ENCODE results near the gene PEX14. TPM values are rescaled to one million over a fixed set of nuclear protein-coding genes. Genes with fewer than 3 reads are reported as not detected.

The PEX14 gene
- total and polyA plus RNA-seq, 10 of the 15 experiments (the other 5 are each of a cell fraction or from before 2014, with no cell fraction given): 1.4 to 23.2 (median 12.0) TPM

GRCh38 chr1:10615332-10615731, 140.6 kb downstream of the PEX14 start:
- CTCF ChIA-PET: no interaction called here
- no peak for ATAC-seq

GRCh38 chr1:10615932-10616671, 141.4 kb downstream of the PEX14 start:
- Histone ChIP-seq H3K27ac (ENCODE audit: control insufficient read depth, insufficient read depth) (no peak overlapping the region), H4K20me1 (ENCODE audit: control insufficient read depth, insufficient read depth) (no peaks in the 10 kb centered on the region), H3K79me2 (ENCODE audit: control insufficient read depth, insufficient read depth, low read length) (no peaks in the 10 kb centered on the region), H3K4me2 (ENCODE audit: control insufficient read depth, insufficient read depth) (no peak overlapping the region), H3K27me3 (replicated peaks in 1 of 2; ENCODE audit: control insufficient read depth in 2 of 2, insufficient read depth in 2 of 2, low read length in 1 of 2) (no peaks in the 10 kb centered on the region), H3K4me3 (no peak overlapping the region), H2AFZ (ENCODE audit: control insufficient read depth, low read depth, low read length) (no peak overlapping the region), H3K9ac (ENCODE audit: control insufficient read depth, insufficient read depth, low read length) (no peak overlapping the region), H3K36me3 (ENCODE audit: control insufficient read depth in 2 of 2, insufficient read depth in 2 of 2, low read length in 1 of 2) (peaks cover 0 to 5% of the 10 kb centered on the region in 2 experiments; a peak in 2 of 4 replicates), H3K9me3 (replicated peaks; ENCODE audit: control insufficient read depth, insufficient read depth, low read length) (no peaks in the 10 kb centered on the region), H3K4me1 (ENCODE audit: control insufficient read depth, insufficient read depth, low read length) (no peaks in the 10 kb centered on the region)
- TF ChIP-seq POLR2AphosphoS5 (IDR thresholded peaks at IDR 0.05; ENCODE audit: low read length): no peak
- no peak for TF ChIP-seq POLR2AphosphoS2 (IDR thresholded peaks at IDR 0.05; ENCODE audit: low read depth, low read length)
- no peak for TF ChIP-seq BACH1 (IDR thresholded peaks at IDR 0.05; ENCODE audit: borderline replicate concordance)
- no peak for TF ChIP-seq EP300 (IDR thresholded peaks at IDR 0.05; ENCODE audit: borderline replicate concordance in 1 of 2, control insufficient read depth in 1 of 2, low read depth in 2 of 2, low read length in 2 of 2)
- no peak for TF ChIP-seq CBFB (IDR thresholded peaks at IDR 0.05; ENCODE audit: low read depth)
- TF ChIP-seq PML (IDR thresholded peaks at IDR 0.05; ENCODE audit: low read length): no peak
- no peak for TF ChIP-seq TCF7 (IDR thresholded peaks at IDR 0.05; ENCODE audit: borderline replicate concordance)
- TF ChIP-seq TAF1 (IDR thresholded peaks at IDR 0.05; ENCODE audit: borderline replicate concordance, low read depth, low read length): no peak
- ChIA-PET SMC1A (ENCODE audit: uncharacterized antibody, unreplicated experiment) (no interaction called here), POLR2A (no interaction called here), RAD21 (ENCODE audit: unreplicated experiment) (no interaction called here), CTCF (no interaction called here)
- BruUV-seq (replicated peaks): no TSS peak
- WGBS (ENCODE audit: insufficient coverage, insufficient replicate concordance, low lambda C conversion rate, missing lambda C conversion rate): 98% methylated on average over 26 of the region's 27 CpGs
- no peak for FAIRE-seq
- no peak for ATAC-seq
- intact Hi-C loops (cut with micrococcal nuclease; ENCODE audit: unreplicated experiment) (no loop called here), in situ Hi-C loops (cut with MboI) (no loop called here)
- DNase-seq (ENCODE audit: low read depth, low spot score): no peak

More at GRCh38 chr1:10615332-10615731, 140.6 kb downstream of the PEX14 start:
- H3K27ac ChIP-seq (ENCODE audit: control insufficient read depth, insufficient read depth): no peak overlapping the region
- WGBS (ENCODE audit: insufficient coverage, insufficient replicate concordance, low lambda C conversion rate, missing lambda C conversion rate): 7% methylated on average over 13 of the region's 13 CpGs
- ChIA-PET SMC1A (ENCODE audit: uncharacterized antibody, unreplicated experiment) (no interaction called here), RAD21 (ENCODE audit: unreplicated experiment) (no interaction called here), POLR2A (no interaction called here)
- H3K4me2 ChIP-seq (ENCODE audit: control insufficient read depth, insufficient read depth): no peak overlapping the region
- H3K36me3 ChIP-seq (ENCODE audit: control insufficient read depth in 2 of 2, insufficient read depth in 2 of 2, low read length in 1 of 2): peaks cover 0 to 5% of the 10 kb centered on the region in 2 experiments; a peak in 2 of 4 replicates
- no peaks in the 10 kb centered on the region for H3K9me3 ChIP-seq (replicated peaks; ENCODE audit: control insufficient read depth, insufficient read depth, low read length)
- no TSS peak for BruUV-seq (replicated peaks)
- TF ChIP-seq SPI1 (IDR thresholded peaks at IDR 0.05; ENCODE audit: borderline replicate concordance, insufficient read depth, low read depth, low read length) (no peak), BACH1 (IDR thresholded peaks at IDR 0.05; ENCODE audit: borderline replicate concordance) (no peak), FOXM1 (IDR thresholded peaks at IDR 0.05; ENCODE audit: low read depth, low read length) (no peak)
- DNase-seq (ENCODE audit: low read depth, low spot score) (no peak), FAIRE-seq (no peak)
- H3K27me3 ChIP-seq (replicated peaks in 1 of 2; ENCODE audit: control insufficient read depth in 2 of 2, insufficient read depth in 2 of 2, low read length in 1 of 2): no peaks in the 10 kb centered on the region
- in situ Hi-C loops (cut with MboI): no loop called here
- no peak overlapping the region for H2AFZ ChIP-seq (ENCODE audit: control insufficient read depth, low read depth, low read length)
- no peaks in the 10 kb centered on the region for H4K20me1 ChIP-seq (ENCODE audit: control insufficient read depth, insufficient read depth)
- no peaks in the 10 kb centered on the region for H3K79me2 ChIP-seq (ENCODE audit: control insufficient read depth, insufficient read depth, low read length)
- H3K4me3 ChIP-seq: no peak overlapping the region
- no peaks in the 10 kb centered on the region for H3K4me1 ChIP-seq (ENCODE audit: control insufficient read depth, insufficient read depth, low read length)
- H3K9ac ChIP-seq (ENCODE audit: control insufficient read depth, insufficient read depth, low read length): no peak overlapping the region
- intact Hi-C loops (cut with micrococcal nuclease; ENCODE audit: unreplicated experiment): no loop called here
